Kasumi-1 (cell line): ENCODE data around the gene ADNP2.
A peak's percentile ranks its signal among the peaks of the same experiment; 100 is the strongest.

Source experiments
- DNase-seq, 2 experiments: peaks; one replicate each; lab custom pipeline; 2025; lab: John Stamatoyannopoulos, UW

ADNP2 gene, protein sequence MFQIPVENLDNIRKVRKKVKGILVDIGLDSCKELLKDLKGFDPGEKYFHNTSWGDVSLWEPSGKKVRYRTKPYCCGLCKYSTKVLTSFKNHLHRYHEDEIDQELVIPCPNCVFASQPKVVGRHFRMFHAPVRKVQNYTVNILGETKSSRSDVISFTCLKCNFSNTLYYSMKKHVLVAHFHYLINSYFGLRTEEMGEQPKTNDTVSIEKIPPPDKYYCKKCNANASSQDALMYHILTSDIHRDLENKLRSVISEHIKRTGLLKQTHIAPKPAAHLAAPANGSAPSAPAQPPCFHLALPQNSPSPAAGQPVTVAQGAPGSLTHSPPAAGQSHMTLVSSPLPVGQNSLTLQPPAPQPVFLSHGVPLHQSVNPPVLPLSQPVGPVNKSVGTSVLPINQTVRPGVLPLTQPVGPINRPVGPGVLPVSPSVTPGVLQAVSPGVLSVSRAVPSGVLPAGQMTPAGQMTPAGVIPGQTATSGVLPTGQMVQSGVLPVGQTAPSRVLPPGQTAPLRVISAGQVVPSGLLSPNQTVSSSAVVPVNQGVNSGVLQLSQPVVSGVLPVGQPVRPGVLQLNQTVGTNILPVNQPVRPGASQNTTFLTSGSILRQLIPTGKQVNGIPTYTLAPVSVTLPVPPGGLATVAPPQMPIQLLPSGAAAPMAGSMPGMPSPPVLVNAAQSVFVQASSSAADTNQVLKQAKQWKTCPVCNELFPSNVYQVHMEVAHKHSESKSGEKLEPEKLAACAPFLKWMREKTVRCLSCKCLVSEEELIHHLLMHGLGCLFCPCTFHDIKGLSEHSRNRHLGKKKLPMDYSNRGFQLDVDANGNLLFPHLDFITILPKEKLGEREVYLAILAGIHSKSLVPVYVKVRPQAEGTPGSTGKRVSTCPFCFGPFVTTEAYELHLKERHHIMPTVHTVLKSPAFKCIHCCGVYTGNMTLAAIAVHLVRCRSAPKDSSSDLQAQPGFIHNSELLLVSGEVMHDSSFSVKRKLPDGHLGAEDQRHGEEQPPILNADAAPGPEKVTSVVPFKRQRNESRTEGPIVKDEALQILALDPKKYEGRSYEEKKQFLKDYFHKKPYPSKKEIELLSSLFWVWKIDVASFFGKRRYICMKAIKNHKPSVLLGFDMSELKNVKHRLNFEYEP

DNA sequence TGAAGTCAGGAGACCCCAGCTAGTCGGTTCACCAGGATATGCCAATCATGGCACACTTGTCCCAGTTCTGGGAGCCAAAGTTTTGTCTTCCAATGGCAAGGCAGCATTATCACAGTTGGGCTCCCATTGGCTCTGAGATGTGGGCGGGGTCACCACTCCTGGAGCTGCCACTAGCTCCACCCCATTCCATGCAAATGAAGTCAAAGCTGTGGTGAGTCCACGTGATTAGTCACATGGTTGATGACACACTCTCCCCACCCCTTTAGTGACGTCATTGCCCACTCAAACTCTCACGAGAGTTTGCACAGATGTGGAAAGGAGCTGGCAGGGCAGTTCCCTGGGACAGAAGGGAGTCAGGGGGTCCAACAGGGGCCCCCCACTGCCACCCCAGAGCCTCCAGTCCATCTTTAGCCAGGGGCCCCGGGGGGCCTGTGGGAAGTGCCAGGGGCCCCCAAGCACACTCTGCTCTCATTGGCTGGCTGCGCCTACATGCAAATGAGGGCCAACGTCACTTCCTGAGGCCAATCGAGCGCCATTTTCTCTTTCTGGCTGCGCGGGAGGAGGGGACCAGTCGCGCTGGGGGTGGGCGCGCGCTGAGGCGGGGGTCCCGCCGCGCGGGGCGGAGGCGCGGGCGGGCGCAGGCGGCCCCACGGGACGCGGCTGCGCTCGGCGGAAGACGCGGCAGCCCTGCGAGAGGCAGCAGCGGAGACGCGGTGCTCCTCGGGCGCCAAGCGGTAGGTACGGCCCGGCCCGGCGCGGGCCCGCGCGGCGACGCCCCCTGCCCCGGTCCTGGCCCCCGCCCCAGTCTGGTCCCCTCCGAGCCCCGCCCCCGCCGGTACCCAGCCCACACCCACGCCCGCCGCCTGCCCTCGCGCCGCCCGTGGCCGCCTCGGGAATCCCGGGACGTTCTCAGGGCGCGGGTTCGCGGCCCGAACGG is at the start of gene ADNP2:
ADNP2 (plus strand) TSS at position 524 of the 937 bp plus-strand sequence. CDS start 8,281 bp downstream, outside the sequence.
- DNase-seq: peak; percentile 78 to 86

DNA sequence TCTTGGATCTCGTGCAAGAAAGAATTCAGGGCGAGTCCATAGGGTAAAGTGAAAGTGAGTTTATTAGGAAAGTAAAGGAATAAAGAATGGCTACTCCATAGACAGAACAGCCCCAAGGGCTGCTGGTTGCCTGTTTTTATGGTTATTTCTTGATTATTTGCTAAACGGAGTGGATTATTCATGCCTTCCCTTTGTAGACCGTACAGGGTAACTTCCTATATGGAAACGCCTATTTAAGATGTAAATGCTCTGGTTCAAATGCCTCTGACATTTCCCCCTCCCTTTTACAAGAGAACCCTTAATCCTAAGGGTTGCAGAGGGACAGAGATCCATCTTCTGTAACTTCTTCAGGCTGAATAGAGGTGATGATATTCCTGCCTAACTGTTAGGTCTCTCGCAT is 49.1 kb upstream of the ADNP2 start:
- no peak for DNase-seq

DNA sequence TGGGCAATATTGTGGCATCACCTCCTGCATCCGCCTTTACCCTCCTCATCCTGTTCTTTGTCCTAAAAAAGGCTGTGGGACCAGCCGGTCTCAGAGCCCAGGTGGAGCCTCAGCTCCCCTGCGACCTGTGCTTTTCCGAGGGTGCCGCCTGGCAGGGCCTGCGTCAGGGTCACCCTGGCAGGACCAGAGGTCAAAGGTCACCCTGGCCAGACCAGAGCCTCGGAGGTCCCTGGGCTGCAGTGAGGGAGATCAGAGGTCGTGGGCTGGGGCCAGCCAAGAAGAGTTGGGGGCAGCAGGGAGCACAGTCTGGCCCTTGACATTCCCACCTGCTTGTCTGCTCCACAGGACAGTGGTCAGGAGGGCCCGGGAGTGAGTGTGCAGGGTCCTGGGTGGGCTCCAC is 43.4 kb upstream of the ADNP2 start:
- no peak for DNase-seq

DNA sequence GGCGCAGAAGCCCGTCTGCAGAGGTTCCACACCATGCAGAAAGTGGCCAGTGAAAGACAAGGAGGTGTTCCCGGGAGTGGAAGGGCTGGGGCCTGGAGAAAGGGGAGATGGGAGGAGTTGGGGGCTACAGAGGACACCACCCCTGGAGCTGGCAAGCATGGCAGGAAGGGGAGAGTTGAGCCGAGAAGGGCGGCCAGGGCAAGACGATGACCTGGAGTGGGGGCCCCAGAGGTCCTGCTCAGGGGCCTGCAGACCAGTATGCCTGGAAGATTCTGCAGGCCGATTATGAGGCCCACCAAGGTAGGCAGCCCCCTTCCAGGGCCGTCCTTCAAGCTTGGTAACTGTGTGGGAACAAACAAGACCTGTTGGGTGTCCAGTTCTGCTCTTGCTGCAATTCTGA is 41.7 kb upstream of the ADNP2 start:
- DNase-seq: no peak

DNA sequence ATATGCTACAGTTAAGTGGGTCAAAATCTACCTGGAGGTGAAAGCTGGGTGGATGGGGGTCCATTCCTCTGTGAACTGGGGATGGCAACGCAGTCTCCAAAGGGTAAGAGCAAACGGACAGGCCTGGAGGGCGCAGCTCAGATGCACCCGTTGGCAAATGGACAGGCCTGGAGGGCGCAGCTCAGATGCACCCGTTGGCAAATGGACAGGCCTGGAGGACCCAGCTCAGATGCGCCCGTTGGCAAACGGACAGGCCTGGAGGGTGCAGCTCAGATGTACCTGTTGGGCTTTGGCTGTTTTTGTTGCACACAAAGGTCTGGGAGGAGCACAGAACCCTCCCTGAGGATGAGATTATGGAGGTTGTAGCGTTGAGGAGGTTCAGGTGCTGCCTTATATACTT is 41.2 kb upstream of the ADNP2 start:
- no peak for DNase-seq

DNA sequence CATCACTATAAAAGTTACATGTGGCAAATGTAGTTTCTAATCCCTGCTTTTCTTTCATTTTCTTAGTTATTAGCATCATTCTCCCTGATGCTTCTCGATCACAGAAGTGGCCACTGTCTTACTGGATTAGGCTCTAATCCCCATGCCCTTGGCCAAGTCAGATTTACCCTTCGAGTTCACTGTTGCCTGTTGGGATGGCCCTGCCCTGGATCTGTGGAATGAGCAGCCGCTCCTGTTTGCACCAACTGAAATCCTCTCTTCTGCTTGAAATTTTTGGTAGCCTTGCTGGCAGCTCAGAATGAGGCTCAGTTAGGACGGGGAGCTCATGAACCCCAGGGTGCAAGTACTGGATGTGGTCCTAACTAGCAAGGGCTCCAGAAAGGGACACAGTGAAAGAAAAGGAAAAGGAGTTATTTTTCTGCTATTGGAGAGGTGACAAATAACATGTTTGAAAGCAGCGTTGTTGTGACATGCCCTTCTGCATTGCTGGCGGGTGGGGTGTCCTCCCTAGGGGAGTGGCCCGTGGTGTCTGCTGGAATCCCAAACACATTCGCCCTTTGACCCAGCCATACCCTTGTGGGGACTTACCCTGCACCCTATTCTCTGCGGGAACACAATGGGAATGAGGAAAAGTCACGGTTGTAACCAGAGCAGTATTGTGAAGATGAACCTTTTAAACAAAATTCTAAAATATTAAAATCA is 40.3 kb upstream of the ADNP2 start:
- DNase-seq: no peak

DNA sequence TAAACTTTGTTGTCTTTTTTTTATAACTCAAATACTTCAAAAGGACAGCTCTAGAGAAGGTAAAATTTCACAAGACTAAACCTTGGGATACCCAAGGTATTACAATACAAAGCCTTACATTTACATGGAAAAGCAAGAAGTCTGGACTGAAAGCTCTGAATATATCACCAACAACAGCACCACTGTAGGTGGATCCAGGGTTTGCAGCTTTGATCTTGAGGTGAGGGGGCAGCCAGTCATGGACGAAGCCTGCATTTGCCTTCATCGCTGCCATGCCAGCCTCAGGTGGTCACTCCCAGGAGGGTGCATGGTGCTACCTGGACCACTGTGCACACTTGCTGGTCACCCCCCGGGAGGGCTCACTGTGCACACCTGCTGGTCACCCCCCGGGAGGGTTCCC is 38.2 kb upstream of the ADNP2 start:
- no peak for DNase-seq

DNA sequence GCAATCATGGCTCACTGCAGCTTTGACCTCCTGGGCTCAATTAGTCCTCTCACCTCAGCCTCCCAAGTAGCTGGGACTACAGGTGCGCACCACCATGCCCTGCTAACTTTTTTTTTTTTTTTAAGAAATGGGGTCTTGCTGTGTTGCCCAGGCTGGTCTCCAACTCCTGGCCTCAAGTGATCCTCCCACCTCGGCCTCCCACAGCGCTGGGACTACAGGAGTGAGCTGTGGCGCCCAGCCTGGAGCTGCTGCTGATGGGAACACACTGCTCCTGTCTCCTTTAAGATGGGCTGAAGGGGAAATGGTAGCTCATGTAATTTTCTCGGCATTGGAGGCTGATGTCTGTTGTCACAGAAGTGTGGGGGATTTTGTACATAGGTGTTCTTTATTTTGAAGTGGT is 34.9 kb upstream of the ADNP2 start:
- DNase-seq: no peak

DNA sequence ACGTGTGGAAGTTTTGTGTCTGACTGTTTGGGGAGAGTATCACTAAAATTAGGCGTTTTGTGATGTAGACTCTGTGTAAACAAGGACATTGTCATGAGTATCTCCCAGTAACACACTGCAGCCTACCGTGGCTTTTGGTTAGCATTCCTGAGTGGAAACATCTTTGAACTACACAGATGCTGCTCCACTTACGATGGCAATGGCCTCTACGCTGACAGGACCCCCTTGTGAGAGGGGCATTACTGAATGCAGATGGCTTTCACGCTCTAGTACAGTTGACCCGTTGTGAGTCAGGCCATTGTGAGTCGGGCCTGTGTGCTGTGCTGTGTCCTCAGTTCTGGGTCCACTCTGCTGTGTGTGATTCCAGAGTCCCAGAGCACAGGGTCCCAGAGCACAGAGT is 34.4 kb upstream of the ADNP2 start:
- no peak for DNase-seq

DNA sequence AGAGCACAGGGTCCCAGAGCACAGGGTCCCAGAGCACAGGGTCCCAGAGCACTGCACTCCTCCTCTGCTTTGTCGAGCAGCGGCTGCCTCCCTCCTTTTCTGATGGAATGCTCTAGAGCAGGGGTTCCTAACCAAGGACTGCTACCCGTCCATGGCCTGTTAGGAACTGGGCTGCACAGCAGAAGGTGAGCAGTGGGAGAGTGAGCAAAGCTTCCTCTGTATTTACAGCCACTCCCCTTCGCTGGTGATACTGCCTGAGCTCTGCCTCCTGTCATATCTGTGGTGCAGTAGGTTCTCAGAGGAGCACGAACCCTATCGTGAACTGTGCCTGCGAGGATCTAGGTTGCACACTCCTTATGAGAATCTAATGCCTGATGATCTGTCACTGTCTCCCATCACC is 33.1 kb upstream of the ADNP2 start:
- no peak for DNase-seq

DNA sequence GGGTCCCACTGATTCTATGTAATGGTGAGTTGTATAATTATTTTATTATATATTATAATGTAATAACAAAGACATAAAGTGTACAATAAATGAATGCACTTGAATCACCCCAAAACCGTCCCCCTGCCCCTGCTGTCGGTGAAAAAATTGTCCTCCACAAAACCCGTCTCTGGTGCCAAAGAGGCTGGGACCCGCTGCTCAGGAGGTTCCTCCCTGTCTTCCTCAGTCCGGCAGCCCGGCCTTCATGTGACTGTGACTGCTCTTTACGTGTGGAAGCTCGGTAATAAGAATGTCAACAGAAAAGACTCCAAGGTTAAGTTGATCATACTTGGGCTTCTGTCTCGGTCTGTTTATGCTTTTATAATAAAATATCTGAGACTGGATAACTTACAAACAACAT is 32.7 kb upstream of the ADNP2 start:
- no peak for DNase-seq

DNA sequence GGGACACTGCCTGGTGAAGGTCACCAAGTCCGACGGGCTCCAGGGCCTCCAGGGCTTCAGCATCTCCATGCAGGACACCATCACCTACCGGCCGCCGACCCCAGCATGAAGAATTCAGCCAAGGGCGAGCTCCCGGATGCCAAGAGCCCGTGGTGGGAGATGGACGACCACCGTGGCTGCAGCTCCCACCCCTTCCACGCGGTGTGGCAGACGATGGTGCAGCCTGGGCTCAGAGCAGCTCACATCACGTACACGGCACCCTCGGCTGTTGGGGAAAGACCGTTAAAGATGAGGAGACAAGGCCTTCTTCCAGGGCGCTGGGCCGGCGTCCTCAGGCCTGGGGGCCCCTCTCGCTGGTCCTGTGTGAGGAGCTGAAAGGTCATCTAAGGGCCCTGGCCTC is 31.2 kb upstream of the ADNP2 start:
- no peak for DNase-seq

DNA sequence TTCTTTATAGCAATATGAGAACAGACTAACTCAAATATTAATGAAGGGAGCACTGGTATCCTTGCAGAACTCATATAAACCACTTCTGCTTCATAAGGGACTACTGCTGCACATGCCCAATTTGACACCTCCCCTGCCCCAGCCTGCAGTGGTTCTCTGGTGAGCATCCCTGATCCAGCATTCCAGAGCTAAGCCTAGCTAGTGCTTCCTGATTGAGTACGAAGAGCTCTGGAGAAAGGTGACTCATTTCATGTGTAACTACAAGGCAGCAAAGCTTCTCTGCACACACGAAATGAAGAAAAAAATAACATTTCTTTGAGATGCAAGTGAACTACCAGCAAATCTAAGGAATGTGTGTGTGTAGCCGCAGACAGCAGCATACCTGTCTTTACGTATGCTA is 22.8 kb upstream of the ADNP2 start:
- DNase-seq: no peak

DNA sequence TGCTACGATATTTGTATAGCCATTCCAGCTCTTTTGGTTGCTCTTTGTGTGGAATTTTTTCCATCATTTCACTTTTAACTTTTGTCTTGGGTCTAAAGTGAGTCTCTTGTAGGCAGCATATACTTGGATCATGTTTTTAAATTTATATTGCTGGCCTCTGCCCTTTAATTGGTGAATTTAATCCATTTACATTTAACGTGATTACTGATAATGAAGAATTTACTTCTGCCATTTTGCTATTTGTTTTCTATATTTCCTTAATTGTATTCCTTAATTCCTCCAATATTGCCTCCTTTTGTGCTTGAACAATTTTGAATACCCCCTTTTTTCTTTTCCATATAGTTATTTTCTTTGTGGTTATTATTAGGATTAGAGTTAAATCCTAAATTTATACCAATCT is 21.0 kb upstream of the ADNP2 start:
- DNase-seq: no peak

DNA sequence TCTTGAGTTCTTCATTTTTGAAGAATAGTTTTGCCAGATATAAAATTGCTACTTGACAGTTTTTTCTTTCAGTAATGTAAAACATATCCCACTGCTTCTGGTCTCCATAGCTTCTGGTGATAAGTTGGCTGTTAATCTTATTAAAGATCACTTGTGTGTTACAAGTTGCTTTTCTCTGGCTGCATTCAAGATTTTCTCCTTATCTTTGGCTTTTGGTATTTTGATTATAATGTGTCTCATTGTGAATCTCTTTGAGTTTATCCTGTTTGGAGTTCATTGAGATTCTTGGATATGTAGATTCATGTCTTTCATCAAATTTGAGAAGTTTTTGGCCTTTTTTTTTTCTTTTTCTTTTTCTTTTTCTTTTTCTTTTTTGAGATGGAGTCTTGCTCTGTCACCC is 20.2 kb upstream of the ADNP2 start:
- DNase-seq: peak in 1 of 2 experiments; percentile 10

DNA sequence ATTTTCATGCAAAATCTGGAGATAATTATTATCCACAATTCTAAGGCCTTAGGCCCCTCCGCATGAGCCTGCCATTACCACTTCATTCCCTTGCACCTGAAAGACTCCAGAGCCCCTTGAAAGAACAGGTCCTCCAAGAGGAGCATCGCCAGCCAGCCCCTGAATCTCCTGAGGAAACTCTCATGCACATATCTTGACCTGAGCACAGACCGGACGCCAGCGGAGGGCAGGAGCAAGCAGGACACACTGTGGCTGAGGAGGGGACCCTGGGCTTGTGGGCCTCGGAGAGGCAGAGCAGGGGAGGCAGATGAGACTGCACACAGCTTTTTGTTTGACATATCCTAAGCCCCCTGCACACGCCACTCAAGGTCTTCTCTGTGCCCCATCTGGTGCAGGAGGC is 13.6 kb upstream of the ADNP2 start:
- DNase-seq: no peak

DNA sequence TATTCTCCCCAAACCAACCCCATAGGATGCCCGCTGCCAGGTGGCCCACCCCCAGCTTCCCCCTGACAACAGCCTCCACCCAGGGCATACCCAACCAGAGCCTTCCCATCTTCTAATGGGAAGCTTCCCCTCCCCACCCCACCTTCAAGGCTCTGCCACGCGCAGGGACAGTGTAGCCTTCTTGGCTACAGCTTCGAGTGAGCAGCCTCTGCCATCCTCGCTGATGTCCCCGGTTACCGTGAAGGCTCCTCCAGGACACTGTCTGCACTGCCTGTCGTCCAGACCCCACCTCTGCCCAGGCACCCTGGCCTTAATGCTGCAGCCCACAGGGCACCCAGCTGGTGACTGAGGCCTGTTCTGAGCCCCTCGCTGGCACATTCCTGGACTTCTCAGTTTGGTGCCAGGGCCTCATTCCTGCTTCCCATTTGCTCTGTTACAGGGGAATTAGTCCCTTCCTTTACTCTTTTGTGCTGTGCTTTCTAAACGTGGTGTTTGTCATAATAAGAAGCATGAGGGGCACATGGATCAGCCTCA is 13.0 kb upstream of the ADNP2 start:
- no peak for DNase-seq

DNA sequence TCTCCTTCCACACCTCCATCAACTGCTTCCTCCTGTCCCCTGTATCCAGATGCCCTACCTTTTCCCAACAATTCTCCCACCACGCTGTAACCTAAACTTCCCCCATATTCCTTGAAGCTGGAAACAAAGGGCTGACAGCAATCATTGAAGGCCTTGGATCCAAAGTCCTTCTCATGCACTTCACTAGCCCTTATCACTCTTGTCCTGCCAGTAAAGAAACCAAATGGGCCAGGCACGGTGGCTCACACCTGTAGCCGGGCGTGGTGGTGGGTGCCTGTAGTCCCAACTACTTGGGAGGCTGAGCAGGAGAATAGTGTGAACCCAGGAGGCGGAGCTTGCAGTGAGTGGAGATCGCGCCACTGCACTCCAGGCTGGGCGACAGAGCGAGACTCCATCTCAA is 11.9 kb upstream of the ADNP2 start:
- no peak for DNase-seq

DNA sequence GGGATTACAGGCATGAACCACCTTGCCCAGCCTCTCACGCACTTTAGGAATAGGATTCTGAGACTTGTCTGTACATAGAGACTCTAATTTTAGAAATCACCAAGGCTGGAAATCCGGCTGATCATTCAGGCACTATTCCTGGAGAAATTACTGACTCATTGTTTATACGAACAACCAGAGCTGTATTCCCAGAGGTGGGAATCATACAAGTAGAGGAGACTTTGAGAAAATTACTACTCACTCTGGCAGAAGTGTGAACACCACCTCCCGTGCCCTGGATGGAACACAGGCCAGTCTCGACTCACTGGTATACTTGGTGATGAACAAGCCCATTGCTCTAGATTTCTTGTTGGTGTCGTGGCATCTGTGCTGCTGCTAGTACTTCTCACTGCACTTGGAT is 5.8 kb upstream of the ADNP2 start:
- no peak for DNase-seq

DNA sequence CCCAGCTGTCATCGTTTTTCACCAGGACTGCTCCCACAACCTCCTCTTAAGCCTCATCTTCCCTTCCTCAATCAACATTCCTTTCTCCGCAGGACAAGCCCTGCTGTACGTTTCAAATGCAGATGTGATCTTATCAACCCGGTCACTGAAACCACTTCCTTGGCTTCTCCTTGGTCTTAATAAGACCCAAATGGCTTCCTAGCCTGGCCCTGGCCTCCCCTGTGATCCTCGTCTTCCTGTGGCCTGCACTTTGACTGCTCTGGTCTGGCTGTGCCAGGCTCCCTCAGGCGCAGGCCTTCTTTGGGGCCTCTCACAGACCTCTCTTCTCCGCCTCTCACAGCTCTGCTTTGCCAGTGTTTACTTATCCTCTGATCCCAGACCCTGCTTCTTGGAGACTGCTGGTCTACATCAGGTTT is 4.7 kb upstream of the ADNP2 start:
- no peak for DNase-seq
